ENCODE measurements around the gene B4GALT1. TPM values are rescaled to one million over a fixed set of nuclear protein-coding genes. Genes with fewer than 3 reads are reported as not detected.

The B4GALT1 gene
- total and polyA plus RNA-seq, 2 donors (not counting 3 experiments of a cell fraction or from before 2014, with no cell fraction given), result 61.4 to 66.5 TPM

DNA sequence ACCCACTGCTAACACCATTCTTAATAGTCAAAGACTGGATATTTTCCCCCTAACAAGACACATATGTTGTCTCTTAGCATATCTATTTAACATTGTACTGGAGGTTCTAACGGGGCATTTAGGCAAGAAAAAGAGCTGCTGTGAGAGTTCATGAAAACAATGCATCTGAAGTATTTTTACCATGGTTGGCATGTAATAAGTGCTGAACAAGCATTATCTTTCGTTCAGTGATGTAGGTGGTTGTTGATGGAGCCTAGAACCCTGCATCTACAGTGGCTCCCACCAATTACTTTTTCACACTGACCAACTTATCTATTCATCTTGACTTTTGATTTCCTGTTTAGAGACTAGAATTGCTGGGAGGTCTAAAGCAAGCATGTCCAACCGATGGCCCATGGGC, 12.8 kb downstream of the B4GALT1 start:
- H3K9ac ChIP-seq (replicated peaks; ENCODE audit: extremely low read depth, insufficient read depth, low read length), result no peak overlapping the region

More for the DNA sequence above, 12.8 kb downstream of the B4GALT1 start:
- H3K4me2 ChIP-seq (ENCODE audit: insufficient read depth, low read length), result no peak overlapping the region
- no peaks in the 10 kb centered on the region for H3K9me1 ChIP-seq (replicated peaks; ENCODE audit: control insufficient read depth, extremely low read depth, insufficient read depth, low read length)
- ChIA-PET CTCF (interaction anchor here (1.0 kb wide), 1 partner anchor 14 kb away, joined by 4 read pairs; no protein-coding TSS in a partner anchor), POLR2A (no interaction called here)
- peaks cover 54% of the 10 kb centered on the region for H3K4me1 ChIP-seq (ENCODE audit: control insufficient read depth, extremely low read depth, insufficient read depth, low read length)
- H2AFZ ChIP-seq (ENCODE audit: low read depth, low read length), result no peak overlapping the region
- H3K27me3 ChIP-seq (ENCODE audit: control insufficient read depth in 2 of 2, insufficient read depth in 2 of 2, low read length in 2 of 2), result no peaks in the 10 kb centered on the region
- intact Hi-C loops (cut with micrococcal nuclease) (no loop called here), dilution Hi-C loops (cut with MboI; ENCODE audit: extremely low pct_ligation_motif_present, low sequenced_read_pairs) (no loop called here)
- TF ChIP-seq GATA2 (IDR thresholded peaks at IDR 0.05; ENCODE audit: insufficient read depth, insufficient read length, low read depth, low read length), result no peak
- TF ChIP-seq EZH2 (IDR thresholded peaks at IDR 0.05; ENCODE audit: borderline replicate concordance, low read depth, low read length, severe bottlenecking), result no peak
- TF ChIP-seq FOS (IDR thresholded peaks at IDR 0.05; ENCODE audit: borderline replicate concordance, insufficient read depth, low read length), result no peak
- no peak for TF ChIP-seq POLR2A (IDR thresholded peaks at IDR 0.05; ENCODE audit: low read depth, low read length)
- TF ChIP-seq MYC (IDR thresholded peaks at IDR 0.05; ENCODE audit: low read depth, low read length), result no peak
- TF ChIP-seq, protein P1, sequence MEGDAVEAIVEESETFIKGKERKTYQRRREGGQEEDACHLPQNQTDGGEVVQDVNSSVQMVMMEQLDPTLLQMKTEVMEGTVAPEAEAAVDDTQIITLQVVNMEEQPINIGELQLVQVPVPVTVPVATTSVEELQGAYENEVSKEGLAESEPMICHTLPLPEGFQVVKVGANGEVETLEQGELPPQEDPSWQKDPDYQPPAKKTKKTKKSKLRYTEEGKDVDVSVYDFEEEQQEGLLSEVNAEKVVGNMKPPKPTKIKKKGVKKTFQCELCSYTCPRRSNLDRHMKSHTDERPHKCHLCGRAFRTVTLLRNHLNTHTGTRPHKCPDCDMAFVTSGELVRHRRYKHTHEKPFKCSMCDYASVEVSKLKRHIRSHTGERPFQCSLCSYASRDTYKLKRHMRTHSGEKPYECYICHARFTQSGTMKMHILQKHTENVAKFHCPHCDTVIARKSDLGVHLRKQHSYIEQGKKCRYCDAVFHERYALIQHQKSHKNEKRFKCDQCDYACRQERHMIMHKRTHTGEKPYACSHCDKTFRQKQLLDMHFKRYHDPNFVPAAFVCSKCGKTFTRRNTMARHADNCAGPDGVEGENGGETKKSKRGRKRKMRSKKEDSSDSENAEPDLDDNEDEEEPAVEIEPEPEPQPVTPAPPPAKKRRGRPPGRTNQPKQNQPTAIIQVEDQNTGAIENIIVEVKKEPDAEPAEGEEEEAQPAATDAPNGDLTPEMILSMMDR (IDR thresholded peaks at IDR 0.05; ENCODE audit: extremely low read depth in 1 of 2, insufficient read depth in 1 of 2, low read depth in 1 of 2, low read length in 2 of 2), result no peak
- no peak for TF ChIP-seq JUN (IDR thresholded peaks at IDR 0.05; ENCODE audit: borderline replicate concordance, insufficient read depth, insufficient read length, low read depth)
- TF ChIP-seq POLR2AphosphoS5 (IDR thresholded peaks at IDR 0.05; ENCODE audit: insufficient read depth, low read depth, low read length), result no peak
- TF ChIP-seq, protein P2, sequence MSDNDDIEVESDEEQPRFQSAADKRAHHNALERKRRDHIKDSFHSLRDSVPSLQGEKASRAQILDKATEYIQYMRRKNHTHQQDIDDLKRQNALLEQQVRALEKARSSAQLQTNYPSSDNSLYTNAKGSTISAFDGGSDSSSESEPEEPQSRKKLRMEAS (IDR thresholded peaks at IDR 0.05; ENCODE audit: insufficient read depth, insufficient read length), result no peak
- BruUV-seq (replicated peaks), result no TSS peak
- no peaks in the 10 kb centered on the region for H3K36me3 ChIP-seq (ENCODE audit: control insufficient read depth in 2 of 2, extremely low read depth in 1 of 2, insufficient read depth in 2 of 2, low read length in 2 of 2)
- no peaks in the 10 kb centered on the region for H4K20me1 ChIP-seq (replicated peaks; ENCODE audit: control insufficient read depth, extremely low read depth, insufficient read depth, low read length)
- H3K4me3 ChIP-seq (replicated peaks in 1 of 3; ENCODE audit: insufficient read depth in 1 of 3, low read depth in 1 of 3, low read length in 3 of 3), result no peak overlapping the region
- H3K9me3 ChIP-seq (replicated peaks; ENCODE audit: control insufficient read depth, insufficient read depth, low read length), result no peaks in the 10 kb centered on the region
- DNase-seq (ENCODE audit: low read depth, low spot score) (no peak), FAIRE-seq (no peak)
- H3K27ac ChIP-seq (ENCODE audit: insufficient read depth, low read depth, low read length), result no peak overlapping the region
- H3K79me2 ChIP-seq (ENCODE audit: control insufficient read depth, insufficient read depth, low read length), result peaks cover 74% of the 10 kb centered on the region

All from endothelial cell of umbilical vein (primary cell).